ENCODE measurements around the gene GSDME. TPM values are rescaled to one million over a fixed set of nuclear protein-coding genes. Genes with fewer than 3 reads are reported as not detected.

GSDME gene
- polyA plus RNA-seq, 1 of the 3 experiments (the other 2 are of a cell fraction), result 109 TPM

DNA sequence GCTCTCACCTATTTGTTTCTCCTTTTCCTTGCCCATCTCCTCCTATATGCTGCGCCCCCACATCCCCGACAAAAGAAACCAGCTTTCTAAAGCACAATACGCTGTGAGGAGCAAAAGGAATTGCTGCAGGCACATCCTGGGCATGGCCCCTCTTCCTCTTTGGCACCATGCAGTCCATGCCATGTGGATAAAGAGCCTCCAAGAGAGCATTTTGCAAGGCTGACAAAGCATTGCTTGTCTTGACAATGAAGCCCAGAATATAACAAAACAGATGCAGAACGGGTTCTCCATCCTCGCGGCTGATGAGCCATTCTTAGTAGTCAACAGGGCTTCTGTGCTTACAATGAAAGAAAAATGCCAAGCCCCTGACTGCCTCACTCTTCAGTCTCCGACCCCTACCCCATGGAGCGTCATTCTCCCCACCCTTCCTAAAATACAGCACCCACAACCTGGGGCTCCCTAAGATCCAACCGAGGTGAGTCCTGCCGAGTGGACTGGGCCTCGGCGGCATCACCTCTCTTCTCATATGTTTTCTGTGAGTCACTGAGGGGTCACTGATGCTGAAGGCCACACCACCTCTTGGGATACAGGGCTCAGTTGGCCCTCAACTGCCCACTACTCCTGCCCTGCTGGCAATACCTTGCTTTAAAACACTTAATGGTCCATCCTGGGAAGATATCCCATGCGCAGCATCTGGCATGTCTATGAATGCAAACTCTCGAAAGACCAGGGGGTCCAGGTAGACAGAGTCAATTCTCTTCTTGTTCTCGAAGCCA, 47.5 kb downstream of the GSDME start:
- H3K9ac ChIP-seq, result no peak overlapping the region
- no peak overlapping the region for H3K27ac ChIP-seq (ENCODE audit: low read depth in 2 of 2, low read length in 1 of 2)
- no peak for DNase-seq
- H3K4me3 ChIP-seq (ENCODE audit: low read depth in 2 of 2, low read length in 1 of 2), result no peak overlapping the region
- no peaks in the 10 kb centered on the region for H3K9me2 ChIP-seq
- no peak overlapping the region for H3K4me2 ChIP-seq
- peaks cover 17 to 62% of the 10 kb centered on the region in 2 experiments for H3K36me3 ChIP-seq (replicated peaks in 1 of 2; ENCODE audit: control insufficient read depth in 1 of 2, insufficient read depth in 2 of 2, low read length in 1 of 2)
- no peaks in the 10 kb centered on the region for H3F3A ChIP-seq (replicated peaks; ENCODE audit: insufficient read depth)
- no peak overlapping the region for H2AFZ ChIP-seq (ENCODE audit: low read depth)
- WGBS (ENCODE audit: low lambda C conversion rate), result 97% methylated on average over 15 of the region's 15 CpGs
- TF ChIP-seq, protein P1, sequence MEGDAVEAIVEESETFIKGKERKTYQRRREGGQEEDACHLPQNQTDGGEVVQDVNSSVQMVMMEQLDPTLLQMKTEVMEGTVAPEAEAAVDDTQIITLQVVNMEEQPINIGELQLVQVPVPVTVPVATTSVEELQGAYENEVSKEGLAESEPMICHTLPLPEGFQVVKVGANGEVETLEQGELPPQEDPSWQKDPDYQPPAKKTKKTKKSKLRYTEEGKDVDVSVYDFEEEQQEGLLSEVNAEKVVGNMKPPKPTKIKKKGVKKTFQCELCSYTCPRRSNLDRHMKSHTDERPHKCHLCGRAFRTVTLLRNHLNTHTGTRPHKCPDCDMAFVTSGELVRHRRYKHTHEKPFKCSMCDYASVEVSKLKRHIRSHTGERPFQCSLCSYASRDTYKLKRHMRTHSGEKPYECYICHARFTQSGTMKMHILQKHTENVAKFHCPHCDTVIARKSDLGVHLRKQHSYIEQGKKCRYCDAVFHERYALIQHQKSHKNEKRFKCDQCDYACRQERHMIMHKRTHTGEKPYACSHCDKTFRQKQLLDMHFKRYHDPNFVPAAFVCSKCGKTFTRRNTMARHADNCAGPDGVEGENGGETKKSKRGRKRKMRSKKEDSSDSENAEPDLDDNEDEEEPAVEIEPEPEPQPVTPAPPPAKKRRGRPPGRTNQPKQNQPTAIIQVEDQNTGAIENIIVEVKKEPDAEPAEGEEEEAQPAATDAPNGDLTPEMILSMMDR (IDR thresholded peaks at IDR 0.05), result no peak
- TF ChIP-seq RCOR1 (IDR thresholded peaks at IDR 0.05; ENCODE audit: low read length) (no peak), USF2 (IDR thresholded peaks at IDR 0.05; ENCODE audit: borderline replicate concordance, low read depth, low read length) (no peak), USF1 (IDR thresholded peaks at IDR 0.05; ENCODE audit: borderline replicate concordance, low read depth) (no peak), GATA2 (CRISPR knock-in tag; IDR thresholded peaks at IDR 0.05) (no peak), SIN3A (IDR thresholded peaks at IDR 0.05; ENCODE audit: borderline replicate concordance, low read depth, low read length) (no peak), JUND (IDR thresholded peaks at IDR 0.05) (no peak), ZBTB33 (IDR thresholded peaks at IDR 0.05; ENCODE audit: borderline replicate concordance, low read depth) (no peak), MXI1 (IDR thresholded peaks at IDR 0.05; ENCODE audit: low read depth, low read length) (no peak), POLR2AphosphoS5 (IDR thresholded peaks at IDR 0.05; ENCODE audit: low read depth, low read length) (no peak), ELF1 (IDR thresholded peaks at IDR 0.05) (no peak), TEAD4 (IDR thresholded peaks at IDR 0.05; ENCODE audit: borderline replicate concordance, insufficient read depth) (no peak), FOXJ3 (CRISPR knock-in tag; IDR thresholded peaks at IDR 0.05) (no peak), EP300 (IDR thresholded peaks at IDR 0.05; ENCODE audit: borderline replicate concordance in 1 of 2, low read depth in 1 of 2, low read length in 1 of 2) (no peak)
- no peaks in the 10 kb centered on the region for H3K9me3 ChIP-seq
- no peaks in the 10 kb centered on the region for H3K27me3 ChIP-seq (ENCODE audit: insufficient read depth)
- H3K4me1 ChIP-seq (ENCODE audit: control insufficient read depth in 1 of 2, insufficient read depth in 2 of 2, low read depth in 1 of 2, low read length in 1 of 2), result no peaks in the 10 kb centered on the region
- CTCF ChIA-PET, result interaction anchor here (0.5 to 1.1 kb wide), 4 partner anchors 142 to 389 kb away, joined by 3 to 4 read pairs (median 4); no protein-coding TSS in a partner anchor
- no peaks in the 10 kb centered on the region for H4K20me1 ChIP-seq (ENCODE audit: insufficient read depth)
- no peaks in the 10 kb centered on the region for H3K79me2 ChIP-seq (ENCODE audit: insufficient read depth)
- POLR2A ChIA-PET, result no interaction called here
